Peyer's patch (tissue), 4 donors: ENCODE results near the gene IKZF3. TPM values are rescaled to one million over a fixed set of nuclear protein-coding genes. Genes with fewer than 3 reads are reported as not detected.

Experiments used
- DNase-seq, 3 donors: peaks; one replicate each; pipeline ENCODE4 v3.0.0-alpha.2; 2017 to 2019
- H3K27ac ChIP-seq, 4 donors: fragments of 200-600 bp; sonication (generic); one replicate each; pipeline ENCODE4 v1.5.1; 2016 to 2019
- H3K27me3 ChIP-seq, 2 donors: fragments of 200-600 bp; sonication (generic); one replicate each; pipeline ENCODE4 v1.5.1; 2019
- H3K36me3 ChIP-seq, 3 donors: fragments of 200-600 bp; sonication (generic); one replicate each; pipeline ENCODE4 v1.5.1; 2016 to 2019
- H3K4me1 ChIP-seq, 4 donors: fragments of 200-600 bp; sonication (generic); one replicate each; pipeline ENCODE4 v1.5.1; 2016 to 2019
- H3K4me3 ChIP-seq, 4 donors: fragments of 200-600 bp; sonication (generic); 1 replicate in 3 of 4; 2 replicates in 1 of 4; pipeline ENCODE4 v1.5.1; 2016 to 2019; ENCODE audit warnings: mild to moderate bottlenecking in 1 of 4
- H3K9me3 ChIP-seq, 4 donors: fragments of 200-600 bp; sonication (generic); one replicate each; pipeline ENCODE4 v1.5.1; 2016 to 2019; ENCODE audit warnings: mild to moderate bottlenecking in 1 of 4
- CTCF ChIP-seq, 6 experiments: fragments of 450-650 bp in 4 of 6; fragments of 200-600 bp in 2 of 6; sonication (generic) in 1 of 6; IDR thresholded peaks; one replicate each; pipeline ENCODE4 v1.5.1; 2017 to 2019; ENCODE audit warnings: antibody characterized with exemption in 6 of 6, mild to moderate bottlenecking in 3 of 6, moderate library complexity in 1 of 6
- POLR2A ChIP-seq, 2 donors: fragments of 450-650 bp; IDR thresholded peaks; one replicate each; pipeline ENCODE4 v1.5.1; 2017; ENCODE audit warnings: antibody characterized with exemption in 2 of 2, mild to moderate bottlenecking in 2 of 2, moderate library complexity in 2 of 2
- total RNA-seq, 4 donors: library from RNA; depleted of rRNA; stranded (reverse); fragments of >200 nt; gene quantifications; one replicate each; pipeline ENCODE4 v1.1.0, GENCODE V29; 2016

Gene IKZF3
- total RNA-seq, 4 donors from 2014 or later: 5.4 to 45.4 (median 7.0) TPM

DNA sequence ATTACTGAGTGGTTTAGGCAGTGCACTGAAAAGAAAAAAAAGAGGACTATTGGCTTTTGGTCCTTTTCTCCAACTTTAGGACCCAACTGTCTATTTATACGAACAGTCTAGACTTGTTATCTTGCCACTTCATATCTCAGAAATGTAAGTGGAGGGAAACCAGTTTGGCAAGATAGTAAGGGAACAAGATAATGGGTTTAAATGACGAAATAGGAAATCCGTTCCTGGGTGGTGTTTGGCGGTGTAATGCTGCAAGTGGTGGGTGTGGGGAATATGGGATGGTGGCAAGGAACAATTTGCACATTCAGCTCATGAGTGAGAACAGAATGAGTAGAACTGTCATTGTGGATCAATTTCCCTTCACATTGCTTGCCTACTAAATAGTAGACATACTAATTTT is 81.6 kb downstream of the IKZF3 start:
- Histone ChIP-seq H3K9me3 (no peaks in the 10 kb centered on the region), H3K36me3 (no peaks in the 10 kb centered on the region), H3K4me1 (peaks cover 0 to 11% (median 0%) of the 10 kb centered on the region in 4 donors), H3K27ac (peak overlapping the region in 1 of 4 donors; percentile 81), H3K27me3 (no peaks in the 10 kb centered on the region), H3K4me3 (no peak overlapping the region)
- DNase-seq: no peak
- TF ChIP-seq CTCF (IDR thresholded peaks at IDR 0.05) (no peak), POLR2A (IDR thresholded peaks at IDR 0.05) (no peak)

DNA sequence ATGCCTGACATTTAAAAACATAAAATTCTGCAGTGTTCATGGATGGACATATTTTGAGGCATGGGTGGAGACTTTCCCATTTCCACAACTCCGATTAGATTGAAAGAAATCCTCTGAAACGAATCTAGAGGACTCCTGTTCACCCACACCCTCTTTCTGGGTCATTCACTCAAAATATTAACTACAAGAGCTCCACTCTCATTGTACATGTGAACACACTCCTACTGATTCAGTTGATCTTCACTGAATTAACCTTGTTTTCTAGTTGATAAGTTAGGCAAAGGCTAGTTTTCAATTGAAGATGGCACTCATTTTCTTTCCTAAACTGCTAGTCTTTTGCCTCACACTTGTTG is 82.3 kb downstream of the IKZF3 start:
- TF ChIP-seq CTCF (IDR thresholded peaks at IDR 0.05) (no peak), POLR2A (IDR thresholded peaks at IDR 0.05) (no peak)
- Histone ChIP-seq H3K36me3 (no peaks in the 10 kb centered on the region), H3K27ac (peak overlapping the region in 1 of 4 donors; percentile 81), H3K4me1 (peaks cover 0 to 11% (median 0%) of the 10 kb centered on the region in 4 donors), H3K9me3 (no peaks in the 10 kb centered on the region), H3K4me3 (no peak overlapping the region), H3K27me3 (no peaks in the 10 kb centered on the region)
- DNase-seq: no peak

DNA sequence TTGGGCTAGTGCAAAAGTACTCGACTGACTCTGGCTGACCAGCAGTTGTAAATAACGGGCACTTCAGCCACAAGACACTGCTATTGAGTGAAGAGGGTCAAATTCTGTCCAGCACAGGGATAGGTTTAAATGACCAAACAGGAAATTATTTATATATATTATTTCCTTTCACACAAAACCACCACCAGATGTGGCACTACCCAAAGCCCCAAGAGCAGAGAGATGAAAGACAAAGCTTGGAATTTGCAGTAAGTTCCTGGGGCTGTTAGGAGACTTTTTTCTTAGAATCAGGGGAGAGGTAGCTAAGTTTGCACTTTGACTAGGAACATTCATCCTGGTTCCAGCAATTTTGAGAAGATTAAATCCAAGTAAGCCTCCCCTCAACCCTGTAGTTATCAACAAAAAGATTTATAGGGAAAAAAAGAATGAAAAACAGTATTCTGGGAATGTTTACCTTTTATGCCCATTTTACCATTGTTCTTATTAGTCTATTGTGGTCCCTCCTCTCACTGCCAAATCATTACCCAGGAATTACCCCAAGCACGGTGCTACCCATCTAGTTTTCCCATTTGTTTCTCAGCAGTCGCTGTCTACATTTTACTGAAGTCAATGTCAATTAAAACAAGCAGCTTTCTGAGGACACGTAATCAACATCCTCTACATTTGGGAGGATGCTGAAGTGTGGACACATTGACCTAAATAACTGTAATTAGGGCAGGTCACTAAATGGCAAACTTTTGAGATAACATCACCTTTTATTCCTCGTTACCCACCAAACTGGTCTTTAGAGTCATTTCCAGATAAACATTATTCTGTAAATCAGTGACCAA is 82.9 kb downstream of the IKZF3 start:
- Histone ChIP-seq H3K4me1 (peaks cover 0 to 11% (median 0%) of the 10 kb centered on the region in 4 donors), H3K4me3 (no peak overlapping the region), H3K36me3 (no peaks in the 10 kb centered on the region), H3K27ac (peak overlapping the region in 2 of 4 donors; percentile 11 to 81), H3K27me3 (no peaks in the 10 kb centered on the region), H3K9me3 (no peaks in the 10 kb centered on the region)
- no peak for DNase-seq
- TF ChIP-seq POLR2A (IDR thresholded peaks at IDR 0.05) (no peak), CTCF (IDR thresholded peaks at IDR 0.05) (no peak)

DNA sequence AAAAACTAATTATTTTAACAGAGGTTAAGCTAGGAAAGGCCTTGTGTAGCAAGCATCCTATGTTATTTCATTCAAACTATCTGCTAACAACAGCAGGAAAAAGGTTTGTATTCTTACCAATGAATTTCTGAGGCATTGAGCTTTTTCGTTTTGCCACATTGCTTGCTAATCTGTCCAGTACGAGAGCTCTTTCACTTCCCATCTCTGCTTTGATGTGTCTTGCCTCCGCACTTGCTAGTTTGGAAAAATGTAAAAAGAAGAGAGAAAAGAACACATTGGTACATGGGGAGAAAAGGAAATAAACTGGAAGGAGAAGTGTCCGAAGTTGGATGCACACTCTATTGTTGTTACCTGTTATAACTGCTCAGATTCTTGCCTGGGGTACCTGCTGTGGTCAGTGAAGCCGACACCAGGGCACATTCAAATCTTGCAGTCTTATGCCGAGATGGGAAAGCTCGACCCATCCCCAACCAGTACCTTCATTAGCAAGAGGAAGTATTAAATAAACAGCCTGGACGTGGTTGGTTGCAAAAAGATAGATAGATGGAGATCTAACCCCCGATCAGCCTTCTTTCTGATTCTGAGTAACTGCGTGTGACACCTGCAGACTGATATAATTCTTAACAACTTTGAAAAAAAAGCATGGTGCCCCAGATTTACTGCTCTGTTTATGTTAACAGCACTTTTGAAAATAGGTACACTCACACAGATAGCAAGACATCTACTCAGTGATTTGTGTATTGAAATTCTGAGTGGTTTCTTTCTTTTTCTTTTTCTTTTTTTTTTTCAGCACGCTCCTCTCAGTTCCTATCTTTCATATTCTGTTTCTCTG is 86.4 kb downstream of the IKZF3 start:
- no peaks in the 10 kb centered on the region for H3K9me3 ChIP-seq
- peak in 1 of 3 donors; percentile 56 for DNase-seq
- peaks cover 0 to 12% (median 0%) of the 10 kb centered on the region in 4 donors for H3K4me1 ChIP-seq
- TF ChIP-seq CTCF (IDR thresholded peaks at IDR 0.05): no peak
- no peak for TF ChIP-seq POLR2A (IDR thresholded peaks at IDR 0.05)
- H3K27ac ChIP-seq: peak overlapping the region; percentile 65 to 81 (median 72)
- H3K36me3 ChIP-seq: no peaks in the 10 kb centered on the region
- peak overlapping the region; percentile 19 to 35 (median 34) for H3K4me3 ChIP-seq
- no peaks in the 10 kb centered on the region for H3K27me3 ChIP-seq

- H3K4me3 ChIP-seq: peak overlapping the region; percentile 22 to 35 (median 34)
Observed at GRCh38 chr17:39776252-39776651, 87.9 kb downstream of the IKZF3 start.

More at GRCh38 chr17:39776252-39776651, 87.9 kb downstream of the IKZF3 start:
- Histone ChIP-seq H3K9me3 (no peaks in the 10 kb centered on the region), H3K27ac (peak overlapping the region; percentile 65 to 81 (median 72)), H3K27me3 (no peaks in the 10 kb centered on the region), H3K36me3 (no peaks in the 10 kb centered on the region), H3K4me1 (peaks cover 0 to 19% (median 0%) of the 10 kb centered on the region in 4 donors)
- no peak for TF ChIP-seq POLR2A (IDR thresholded peaks at IDR 0.05)
- TF ChIP-seq CTCF (IDR thresholded peaks at IDR 0.05): no peak
- no peak for DNase-seq
